ENCODE measurements around the gene MELTF.

The MELTF gene

GRCh38 chr3:196965804-196966173 is 63.8 kb downstream of the MELTF start:
- H3K4me1 Mint-ChIP-seq (ENCODE audit: low read depth) = peaks cover 14% of the 10 kb centered on the region
- no peak overlapping the region for H3K4me3 Mint-ChIP-seq
- H3K27ac Mint-ChIP-seq = no peak overlapping the region
- peaks cover 2% of the 10 kb centered on the region for H3K36me3 Mint-ChIP-seq (ENCODE audit: low read depth)
- H3K9me3 Mint-ChIP-seq = no peaks in the 10 kb centered on the region
- peaks cover 7% of the 10 kb centered on the region for H3K27me3 Mint-ChIP-seq (ENCODE audit: low read depth)

- Mint-ChIP-seq H3K27me3 (ENCODE audit: low read depth) (peaks cover 2% of the 10 kb centered on the region), H3K4me1 (ENCODE audit: low read depth) (peaks cover 10% of the 10 kb centered on the region), H3K36me3 (ENCODE audit: low read depth) (peaks cover 2% of the 10 kb centered on the region), H3K9me3 (no peaks in the 10 kb centered on the region), H3K27ac (no peak overlapping the region), H3K4me3 (no peak overlapping the region)
Measured at GRCh38 chr3:196965112-196965803, 64.4 kb downstream of the MELTF start.

GRCh38 chr3:196963631-196963953 is 66.0 kb downstream of the MELTF start:
- peaks cover 7% of the 10 kb centered on the region for H3K4me1 Mint-ChIP-seq (ENCODE audit: low read depth)
- no peaks in the 10 kb centered on the region for H3K27me3 Mint-ChIP-seq (ENCODE audit: low read depth)
- H3K36me3 Mint-ChIP-seq (ENCODE audit: low read depth) = peaks cover 2% of the 10 kb centered on the region
- no peak overlapping the region for H3K27ac Mint-ChIP-seq
- no peak overlapping the region for H3K4me3 Mint-ChIP-seq
- H3K9me3 Mint-ChIP-seq = no peaks in the 10 kb centered on the region

GRCh38 chr3:196962930-196963630 is 66.5 kb downstream of the MELTF start:
- Mint-ChIP-seq H3K27ac (no peak overlapping the region), H3K27me3 (ENCODE audit: low read depth) (no peaks in the 10 kb centered on the region), H3K36me3 (ENCODE audit: low read depth) (peaks cover 2% of the 10 kb centered on the region), H3K9me3 (no peaks in the 10 kb centered on the region), H3K4me1 (ENCODE audit: low read depth) (peaks cover 6% of the 10 kb centered on the region), H3K4me3 (no peak overlapping the region)

GRCh38 chr3:196962108-196962929 is 67.3 kb downstream of the MELTF start:
- Mint-ChIP-seq H3K27me3 (ENCODE audit: low read depth) (no peaks in the 10 kb centered on the region), H3K4me1 (ENCODE audit: low read depth) (peaks cover 2% of the 10 kb centered on the region), H3K9me3 (no peaks in the 10 kb centered on the region), H3K27ac (no peak overlapping the region), H3K4me3 (no peak overlapping the region), H3K36me3 (ENCODE audit: low read depth) (peaks cover 2% of the 10 kb centered on the region)

GRCh38 chr3:196954832-196955231 is 74.8 kb downstream of the MELTF start:
- Mint-ChIP-seq H3K4me1 (ENCODE audit: low read depth) (no peaks in the 10 kb centered on the region), H3K9me3 (no peaks in the 10 kb centered on the region), H3K4me3 (no peak overlapping the region), H3K27ac (no peak overlapping the region), H3K27me3 (ENCODE audit: low read depth) (peaks cover 14% of the 10 kb centered on the region), H3K36me3 (ENCODE audit: low read depth) (no peaks in the 10 kb centered on the region)
